Measurements from ENCODE around the gene C1orf159.
"Not testable (repeated sequence)": the region's sequence is repeated elsewhere in the genome, so short reads cannot be mapped to it uniquely, and the experiment has no call there.

The C1orf159 gene

GRCh38 chr1:1148569-1148968, 32.7 kb upstream of the C1orf159 start:
- DNase-seq, result no peak

GRCh38 chr1:1148061-1148460, 32.2 kb upstream of the C1orf159 start:
- DNase-seq, result no peak

GRCh38 chr1:1146596-1146995, 30.7 kb upstream of the C1orf159 start:
- no peak for DNase-seq

GRCh38 chr1:1146026-1146425, 30.1 kb upstream of the C1orf159 start:
- no peak for DNase-seq

GRCh38 chr1:1145547-1145914, 29.6 kb upstream of the C1orf159 start:
- DNase-seq, result no peak

GRCh38 chr1:1144843-1145546, 29.1 kb upstream of the C1orf159 start:
- no peak for DNase-seq

GRCh38 chr1:1144122-1144842, 28.4 kb upstream of the C1orf159 start:
- DNase-seq, result no peak

GRCh38 chr1:1143636-1144035, 27.7 kb upstream of the C1orf159 start:
- DNase-seq, result no peak

- no peak for DNase-seq
Observed at GRCh38 chr1:1142844-1143243, 27.0 kb upstream of the C1orf159 start.

GRCh38 chr1:1142352-1142751, 26.5 kb upstream of the C1orf159 start:
- not testable (repeated sequence) for DNase-seq

- no peak for DNase-seq
Observed at GRCh38 chr1:1141911-1142250, 26.0 kb upstream of the C1orf159 start.

GRCh38 chr1:1141244-1141910, 25.5 kb upstream of the C1orf159 start:
- DNase-seq, result no peak

- no peak for DNase-seq
Observed at GRCh38 chr1:1140673-1141072, 24.8 kb upstream of the C1orf159 start.

- DNase-seq, result no peak
Observed at GRCh38 chr1:1137256-1138045, 21.6 kb upstream of the C1orf159 start.

GRCh38 chr1:1136547-1137230, 20.8 kb upstream of the C1orf159 start:
- no peak for DNase-seq

GRCh38 chr1:1135339-1136136, 19.6 kb upstream of the C1orf159 start:
- no peak for DNase-seq

GRCh38 chr1:1134300-1134970, 18.5 kb upstream of the C1orf159 start:
- DNase-seq, result no peak

GRCh38 chr1:1132956-1133750, 17.3 kb upstream of the C1orf159 start:
- no peak for DNase-seq

- no peak for DNase-seq
Observed at GRCh38 chr1:1132042-1132950, 16.4 kb upstream of the C1orf159 start.
